Measurements from ENCODE around the gene NME4.

NME4 gene

DNA sequence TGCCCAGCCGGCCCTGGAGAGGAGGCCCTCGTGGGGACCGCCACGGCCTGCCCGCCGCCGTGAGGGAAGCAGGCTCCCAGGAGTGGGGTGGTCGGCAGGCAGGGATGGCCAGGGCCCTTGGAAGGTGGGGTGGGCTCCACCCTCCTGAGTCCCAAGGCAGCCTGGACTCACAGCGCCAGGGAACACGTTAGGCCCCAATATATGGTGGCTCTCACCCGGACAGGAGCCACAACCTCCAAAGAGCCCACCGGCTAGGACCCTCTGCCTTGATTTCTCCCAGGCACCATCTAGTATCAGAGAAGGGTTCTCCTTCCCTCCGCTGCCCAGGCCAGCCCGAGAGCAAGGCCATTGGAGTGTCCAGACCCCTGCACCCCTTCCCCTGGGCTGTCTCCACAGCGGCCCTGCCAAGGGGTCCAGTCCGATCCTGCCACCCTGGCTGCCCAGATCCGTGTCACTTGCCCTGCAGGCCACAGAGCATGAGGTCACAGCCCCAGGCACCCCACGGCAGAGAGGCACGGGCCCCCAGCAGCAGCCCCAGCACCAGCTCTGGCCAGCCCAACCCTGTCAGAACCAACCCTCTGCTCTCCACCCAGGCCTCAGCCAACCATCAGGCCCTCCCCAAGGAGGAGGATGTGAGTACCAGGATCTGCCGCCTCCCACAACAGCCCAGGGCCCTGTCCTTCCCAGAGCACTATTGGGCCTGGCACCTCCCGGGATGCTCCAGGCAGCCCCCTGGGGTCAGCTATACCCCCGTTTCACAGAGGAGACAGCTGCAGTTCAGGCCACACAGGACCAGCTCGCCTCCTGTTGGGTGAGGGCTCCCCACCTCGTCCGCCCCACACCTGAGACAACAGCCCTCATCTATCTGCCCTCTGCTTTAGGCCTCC, 43.4 kb upstream of the NME4 start:
- peak overlapping the region; percentile 29; the same call in 1 of the 2 replicates for H3K9ac ChIP-seq (ENCODE audit: low read length)
- peak overlapping the region; percentile 55 for H3K4me3 ChIP-seq (ENCODE audit: low read depth, low read length, poor library complexity, severe bottlenecking)
- H3K9me3 ChIP-seq (ENCODE audit: low read length): no peaks in the 10 kb centered on the region
- peaks cover 9% of the 10 kb centered on the region; the same call in 1 of the 2 replicates for H3K36me3 ChIP-seq (ENCODE audit: insufficient read depth, low read length)
- H3K4me1 ChIP-seq (ENCODE audit: insufficient read depth, low read length, severe bottlenecking): peaks cover 32% of the 10 kb centered on the region
- H3K79me2 ChIP-seq (ENCODE audit: insufficient read depth, low read length): 0 out of 2 replicates have a peak, but pooled peaks cover 5% of the 10 kb centered on the region
- no peaks in the 10 kb centered on the region for H3K9me2 ChIP-seq (ENCODE audit: low read depth, low read length)
- H4K20me1 ChIP-seq (ENCODE audit: insufficient read depth, low read length): no peaks in the 10 kb centered on the region
- H3K4me2 ChIP-seq (ENCODE audit: low read length): peak overlapping the region; percentile 59
- H3F3A ChIP-seq (ENCODE audit: insufficient read depth, low read length): no peaks in the 10 kb centered on the region
- no peak overlapping the region for H3K27ac ChIP-seq (ENCODE audit: low read depth, low read length, poor library complexity, severe bottlenecking)
- no peak for TF ChIP-seq EZH2 (IDR thresholded peaks at IDR 0.05; ENCODE audit: borderline replicate concordance, low read length)
- TF ChIP-seq, protein P1, sequence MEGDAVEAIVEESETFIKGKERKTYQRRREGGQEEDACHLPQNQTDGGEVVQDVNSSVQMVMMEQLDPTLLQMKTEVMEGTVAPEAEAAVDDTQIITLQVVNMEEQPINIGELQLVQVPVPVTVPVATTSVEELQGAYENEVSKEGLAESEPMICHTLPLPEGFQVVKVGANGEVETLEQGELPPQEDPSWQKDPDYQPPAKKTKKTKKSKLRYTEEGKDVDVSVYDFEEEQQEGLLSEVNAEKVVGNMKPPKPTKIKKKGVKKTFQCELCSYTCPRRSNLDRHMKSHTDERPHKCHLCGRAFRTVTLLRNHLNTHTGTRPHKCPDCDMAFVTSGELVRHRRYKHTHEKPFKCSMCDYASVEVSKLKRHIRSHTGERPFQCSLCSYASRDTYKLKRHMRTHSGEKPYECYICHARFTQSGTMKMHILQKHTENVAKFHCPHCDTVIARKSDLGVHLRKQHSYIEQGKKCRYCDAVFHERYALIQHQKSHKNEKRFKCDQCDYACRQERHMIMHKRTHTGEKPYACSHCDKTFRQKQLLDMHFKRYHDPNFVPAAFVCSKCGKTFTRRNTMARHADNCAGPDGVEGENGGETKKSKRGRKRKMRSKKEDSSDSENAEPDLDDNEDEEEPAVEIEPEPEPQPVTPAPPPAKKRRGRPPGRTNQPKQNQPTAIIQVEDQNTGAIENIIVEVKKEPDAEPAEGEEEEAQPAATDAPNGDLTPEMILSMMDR (IDR thresholded peaks at IDR 0.05; ENCODE audit: low read length): no peak
- H3K27me3 ChIP-seq (ENCODE audit: insufficient read depth, low read length): no peaks in the 10 kb centered on the region
- no peak overlapping the region for H2AFZ ChIP-seq (ENCODE audit: low read length)

DNA sequence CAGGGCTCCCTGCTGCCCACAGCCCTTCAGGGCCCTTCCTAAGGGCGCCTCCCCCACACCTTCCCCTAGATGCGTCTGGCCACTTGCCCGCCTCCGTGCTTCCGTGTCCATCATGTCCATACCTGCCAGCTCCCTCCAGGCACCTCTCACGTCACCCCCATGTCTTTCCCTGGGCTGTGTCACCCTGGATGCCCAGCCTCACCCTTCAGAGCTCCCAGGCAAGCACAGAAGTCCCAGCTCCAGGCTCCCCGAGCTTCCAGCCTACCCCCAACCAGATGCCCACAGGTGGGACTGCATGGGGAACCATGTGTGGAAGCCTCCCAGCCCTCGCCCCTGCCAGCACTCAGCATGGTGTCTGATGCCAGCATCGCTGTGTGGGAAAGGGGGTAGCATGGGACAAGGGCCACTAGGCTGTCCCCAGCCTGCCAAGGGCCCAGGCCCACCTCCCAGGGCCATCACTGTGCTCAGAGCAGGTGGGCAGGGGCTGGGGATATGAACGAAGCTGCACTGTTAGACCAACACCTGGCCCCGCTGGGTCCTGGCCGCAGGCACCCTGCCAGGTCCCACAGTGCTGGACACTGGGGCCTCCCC, 42.6 kb upstream of the NME4 start:
- Histone ChIP-seq H3K27me3 (ENCODE audit: insufficient read depth, low read length) (no peaks in the 10 kb centered on the region), H3K4me1 (ENCODE audit: insufficient read depth, low read length, severe bottlenecking) (peaks cover 27% of the 10 kb centered on the region), H3K4me3 (ENCODE audit: low read depth, low read length, poor library complexity, severe bottlenecking) (no peak overlapping the region), H3K27ac (ENCODE audit: low read depth, low read length, poor library complexity, severe bottlenecking) (no peak overlapping the region), H3K9me3 (ENCODE audit: low read length) (no peaks in the 10 kb centered on the region), H4K20me1 (ENCODE audit: insufficient read depth, low read length) (no peaks in the 10 kb centered on the region), H3K79me2 (ENCODE audit: insufficient read depth, low read length) (0 out of 2 replicates have a peak, but pooled peaks cover 5% of the 10 kb centered on the region), H3K9me2 (ENCODE audit: low read depth, low read length) (no peaks in the 10 kb centered on the region), H3K36me3 (ENCODE audit: insufficient read depth, low read length) (peaks cover 9% of the 10 kb centered on the region; the same call in 1 of the 2 replicates), H2AFZ (ENCODE audit: low read length) (no peak overlapping the region), H3K4me2 (ENCODE audit: low read length) (no peak overlapping the region), H3F3A (ENCODE audit: insufficient read depth, low read length) (no peaks in the 10 kb centered on the region), H3K9ac (ENCODE audit: low read length) (no peak overlapping the region)
- TF ChIP-seq, protein P1 (IDR thresholded peaks at IDR 0.05; ENCODE audit: low read length): no peak
- TF ChIP-seq EZH2 (IDR thresholded peaks at IDR 0.05; ENCODE audit: borderline replicate concordance, low read length): no peak

DNA sequence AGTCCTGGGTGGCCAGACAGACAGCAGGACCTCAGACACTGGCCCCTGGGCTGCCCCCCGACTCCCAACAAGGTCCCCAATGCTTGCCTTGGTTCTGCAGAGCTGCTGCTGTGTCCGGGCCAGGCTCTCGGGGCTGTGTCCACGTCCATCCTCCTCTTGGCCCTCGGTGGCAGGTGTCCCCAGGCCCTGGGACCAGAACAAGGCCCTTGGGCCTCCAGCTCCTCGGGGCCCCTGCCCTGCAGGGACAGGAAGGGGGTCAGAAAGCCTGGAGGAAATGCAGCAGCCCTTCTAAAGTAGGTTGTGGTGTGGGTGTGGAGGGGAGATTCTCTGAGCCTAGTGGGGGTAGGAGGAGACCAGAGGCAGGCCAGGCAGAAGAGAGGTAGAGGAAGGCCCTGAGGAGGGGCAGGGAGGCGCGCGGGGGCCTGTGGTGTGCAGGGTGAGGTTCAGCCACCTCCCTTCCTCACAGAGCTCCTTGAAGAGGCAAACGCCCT, 42.0 kb upstream of the NME4 start:
- no peaks in the 10 kb centered on the region for H3K27me3 ChIP-seq (ENCODE audit: insufficient read depth, low read length)
- H3K36me3 ChIP-seq (ENCODE audit: insufficient read depth, low read length): peaks cover 8% of the 10 kb centered on the region; the same call in 1 of the 2 replicates
- H3K9me3 ChIP-seq (ENCODE audit: low read length): no peaks in the 10 kb centered on the region
- H4K20me1 ChIP-seq (ENCODE audit: insufficient read depth, low read length): no peaks in the 10 kb centered on the region
- H3K4me2 ChIP-seq (ENCODE audit: low read length): no peak overlapping the region
- no peak overlapping the region for H3K9ac ChIP-seq (ENCODE audit: low read length)
- no peak for TF ChIP-seq EZH2 (IDR thresholded peaks at IDR 0.05; ENCODE audit: borderline replicate concordance, low read length)
- TF ChIP-seq, protein P1 (IDR thresholded peaks at IDR 0.05; ENCODE audit: low read length): no peak
- H2AFZ ChIP-seq (ENCODE audit: low read length): no peak overlapping the region
- no peak overlapping the region for H3K4me3 ChIP-seq (ENCODE audit: low read depth, low read length, poor library complexity, severe bottlenecking)
- H3K9me2 ChIP-seq (ENCODE audit: low read depth, low read length): no peaks in the 10 kb centered on the region
- no peak overlapping the region for H3K27ac ChIP-seq (ENCODE audit: low read depth, low read length, poor library complexity, severe bottlenecking)
- peaks cover 21% of the 10 kb centered on the region for H3K4me1 ChIP-seq (ENCODE audit: insufficient read depth, low read length, severe bottlenecking)
- H3F3A ChIP-seq (ENCODE audit: insufficient read depth, low read length): no peaks in the 10 kb centered on the region
- 0 out of 2 replicates have a peak, but pooled peaks cover 5% of the 10 kb centered on the region for H3K79me2 ChIP-seq (ENCODE audit: insufficient read depth, low read length)

Measured in OCI-LY1 (cell line).